GM18511 (cell line): Measurements from ENCODE around the gene LHFPL5.

ENCODE experiments used
- ATAC-seq: cut with Tn5 transposase; IDR thresholded peaks from one replicate; pipeline ENCODE4 v1.9.1; 2021; ENCODE audit warnings: mild to moderate bottlenecking, moderate library complexity; ENCODE audit not compliant: unreplicated experiment

The LHFPL5 gene

GRCh38 chr6:35850208-35850607, 45.1 kb downstream of the LHFPL5 start:
- no peak for ATAC-seq

DNA sequence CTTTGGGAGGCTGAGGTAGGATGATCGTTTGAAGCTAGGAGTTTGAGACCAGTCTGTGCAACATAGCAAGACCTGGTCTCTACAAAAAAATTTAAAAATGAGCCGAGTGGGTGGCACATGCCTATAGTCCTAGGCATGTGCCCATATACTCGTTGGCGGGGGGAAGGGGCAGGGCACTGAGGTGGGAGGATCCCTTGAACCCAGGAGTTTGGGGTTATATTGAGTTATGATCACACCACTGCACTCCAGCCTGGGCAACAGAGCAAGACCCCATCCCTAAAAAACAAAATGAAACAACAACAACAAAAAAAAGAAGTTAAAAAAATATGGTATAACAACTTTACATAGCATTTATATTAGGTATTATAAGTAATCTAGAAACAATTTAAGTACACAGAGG, 47.8 kb downstream of the LHFPL5 start:
- ATAC-seq: no peak

GRCh38 chr6:35856250-35856649, 51.1 kb downstream of the LHFPL5 start:
- ATAC-seq: no peak

- ATAC-seq: no peak
Measured at GRCh38 chr6:35857853-35858252, 52.7 kb downstream of the LHFPL5 start.

- no peak for ATAC-seq
Measured at GRCh38 chr6:35859367-35859766, 54.2 kb downstream of the LHFPL5 start.
